A673 (cell line): ENCODE data around the gene C9orf43. TPM values are rescaled to one million over a fixed set of nuclear protein-coding genes. Genes with fewer than 3 reads are reported as not detected.
"Not testable (repeated sequence)": the region's sequence is repeated elsewhere in the genome, so short reads cannot be mapped to it uniquely, and the experiment has no call there.

ENCODE experiments used
- BruUV-seq: library from RNA; stranded (reverse); fragments of 400-500 nt; replicated peaks from 2 replicates; lab custom pipeline; 2021; lab: Mats Ljungman, UMichigan
- CTCF ChIA-PET: fragments of 300-600 bp; sonication (Branson Sonifier 250); formaldehyde crosslinking; loops from one replicate; lab custom pipeline; 2022; ENCODE audit warnings: antibody characterized with exemption; lab: Charles Lee
- POLR2A ChIA-PET: fragments of 300-600 bp; sonication (Branson Sonifier 250); formaldehyde crosslinking; loops from one replicate; lab custom pipeline; 2022; ENCODE audit warnings: antibody characterized with exemption; ENCODE audit not compliant: low non-redundant PET; lab: Charles Lee
- DNase-seq: peaks from one replicate; pipeline ENCODE4 v3.0.0-alpha.2; 2015; ENCODE audit warnings: low spot score
- H3K27ac ChIP-seq: fragments of 200-600 bp; sonication (generic); 2 replicates; pipeline ENCODE4 v1.5.1; 2016; ENCODE audit warnings: mixed run types, low read depth, mild to moderate bottlenecking, mixed read lengths, antibody characterized with exemption, low read length; ENCODE audit not compliant: poor library complexity, severe bottlenecking
- H3K27me3 ChIP-seq: fragments of 200-600 bp; sonication (generic); replicated peaks from 2 replicates; pipeline ENCODE4 v1.6.1; 2017; ENCODE audit warnings: mixed run types, low read depth, mild to moderate bottlenecking, mixed read lengths, antibody characterized with exemption, low read length; ENCODE audit not compliant: insufficient read depth, poor library complexity
- H3K36me3 ChIP-seq: fragments of 200-600 bp; sonication (generic); 2 replicates; pipeline ENCODE4 v1.6.1; 2016; ENCODE audit warnings: mixed run types, mild to moderate bottlenecking, mixed read lengths, antibody characterized with exemption, low read length; ENCODE audit not compliant: insufficient read depth, poor library complexity, severe bottlenecking
- H3K4me1 ChIP-seq: fragments of 200-600 bp; sonication (generic); 2 replicates; pipeline ENCODE4 v1.6.1; 2017; ENCODE audit warnings: mixed run types, mild to moderate bottlenecking, mixed read lengths, antibody characterized with exemption, low read length; ENCODE audit not compliant: insufficient read depth, poor library complexity, severe bottlenecking
- H3K4me3 ChIP-seq: fragments of 200-600 bp; sonication (generic); 2 replicates; pipeline ENCODE4 v1.5.1; 2016; ENCODE audit warnings: low read depth, mixed run types, mild to moderate bottlenecking, mixed read lengths, low read length; ENCODE audit not compliant: poor library complexity, severe bottlenecking
- H3K9me3 ChIP-seq: fragments of 200-600 bp; sonication (generic); 2 replicates; pipeline ENCODE4 v1.6.1; 2016; ENCODE audit warnings: mixed run types, low read depth, mild to moderate bottlenecking, mixed read lengths, antibody characterized with exemption, low read length; ENCODE audit not compliant: poor library complexity, severe bottlenecking
- CTCF ChIP-seq: fragments of 300-800, 200-600 bp; sonication (generic); conservative IDR thresholded peaks from 2 replicates; pipeline ENCODE4 v1.5.1; 2017; ENCODE audit warnings: low read depth, mild to moderate bottlenecking, antibody characterized with exemption, low read length, moderate library complexity, mixed read lengths
- EZH2 ChIP-seq: fragments of 200-600 bp; sonication (generic); IDR thresholded peaks from 2 replicates; pipeline ENCODE4 v1.6.1; 2017; ENCODE audit warnings: borderline replicate concordance, low read depth, mild to moderate bottlenecking, mixed read lengths, antibody characterized with exemption, low read length; ENCODE audit not compliant: poor library complexity, severe bottlenecking
- intact Hi-C: fragments of 100-400 bp; cut with micrococcal nuclease; formaldehyde crosslinking; loops from one replicate; pipeline ENCODE4 v1.10.0; 2022; ENCODE audit not compliant: unreplicated experiment
- total RNA-seq: library from RNA; stranded (reverse); gene quantifications from 2 replicates; pipeline ENCODE4 v1.2.3, GENCODE V29; 2021

Gene C9orf43
- total RNA-seq, 1 experiment from 2014 or later, result 1.5 TPM

DNA sequence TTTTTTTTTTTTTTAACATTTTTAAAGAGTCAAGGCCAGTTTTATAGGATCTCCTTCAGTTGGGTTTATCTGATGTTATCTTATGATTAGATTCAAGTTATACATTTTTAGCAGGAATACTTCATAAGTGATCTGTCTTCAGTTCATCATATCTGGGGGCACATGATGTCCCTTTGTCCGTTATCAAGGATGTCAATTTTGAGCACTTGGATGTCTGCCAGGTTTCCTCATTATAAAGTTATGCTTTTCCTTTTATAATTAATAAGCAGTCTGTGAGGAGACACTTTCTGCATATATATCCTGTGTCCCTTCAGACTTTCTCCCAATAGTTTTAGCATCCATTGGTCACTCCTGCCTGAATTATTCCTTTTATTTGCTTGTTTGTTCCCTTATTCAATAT is 45.6 kb upstream of the C9orf43 start:
- no peak overlapping the region for H3K4me3 ChIP-seq
- TF ChIP-seq CTCF, result no peak
- no peak for TF ChIP-seq EZH2
- ChIA-PET POLR2A (no interaction called here), CTCF (interaction anchor here (0.6 to 0.7 kb wide), 2 partner anchors 262 to 509 kb away, joined by 4 read pairs; no protein-coding TSS in a partner anchor)
- no peaks in the 10 kb centered on the region for H3K36me3 ChIP-seq
- H3K27ac ChIP-seq, result no peak overlapping the region
- H3K27me3 ChIP-seq, result no peaks in the 10 kb centered on the region
- intact Hi-C loops, result no loop called here
- no peaks in the 10 kb centered on the region for H3K4me1 ChIP-seq
- BruUV-seq, result no TSS peak
- no peaks in the 10 kb centered on the region for H3K9me3 ChIP-seq
- DNase-seq, result no peak

DNA sequence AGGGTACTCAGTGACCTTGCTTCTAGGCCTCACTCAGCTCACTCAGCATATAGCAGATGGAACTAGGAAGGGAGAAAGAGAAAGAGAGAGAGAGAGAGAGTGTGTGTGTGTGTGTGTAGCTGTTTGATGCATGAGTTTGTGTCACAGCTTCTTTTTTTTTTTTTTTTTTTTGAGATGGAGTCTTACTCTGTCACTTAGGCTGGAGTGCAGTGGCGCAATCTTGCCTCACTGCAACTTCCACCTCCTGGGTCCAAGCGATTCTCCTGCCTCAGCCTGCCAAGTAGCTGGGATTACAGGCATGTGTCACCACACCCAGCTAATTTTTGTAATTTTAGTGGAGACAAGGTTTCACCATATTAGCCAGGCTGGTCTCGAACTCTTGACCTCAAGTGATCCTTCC is 44.9 kb upstream of the C9orf43 start:
- H3K4me3 ChIP-seq, H3K36me3 ChIP-seq, BruUV-seq, H3K4me1 ChIP-seq, CTCF ChIA-PET, H3K27ac ChIP-seq, POLR2A ChIA-PET, intact Hi-C loops, H3K9me3 ChIP-seq, DNase-seq, H3K27me3 ChIP-seq: not testable (repeated sequence)

- H3K4me1 ChIP-seq, result no peaks in the 10 kb centered on the region
- H3K36me3 ChIP-seq, result no peaks in the 10 kb centered on the region
Measured at GRCh38 chr9:113368348-113368981, 42.1 kb upstream of the C9orf43 start.

More at GRCh38 chr9:113368348-113368981, 42.1 kb upstream of the C9orf43 start:
- Histone ChIP-seq H3K4me3 (no peak overlapping the region), H3K9me3 (no peaks in the 10 kb centered on the region), H3K27me3 (no peaks in the 10 kb centered on the region), H3K27ac (no peak overlapping the region)
- ChIA-PET POLR2A (no interaction called here), CTCF (no interaction called here)
- intact Hi-C loops, result no loop called here
- TF ChIP-seq CTCF (no peak), EZH2 (no peak)
- no TSS peak for BruUV-seq
- no peak for DNase-seq
